Heart right ventricle (tissue), 16 donors: ENCODE measurements around the gene CACNG1. TPM values are rescaled to one million over a fixed set of nuclear protein-coding genes. Genes with fewer than 3 reads are reported as not detected.

Experiments used
- ATAC-seq, 8 donors: fragments of 200-7000 bp; cut with Tn5 transposase; one replicate each; pipeline ENCODE4 v1.9.1; 2020; ENCODE audit warnings: mild to moderate bottlenecking in 8 of 8, moderate library complexity in 8 of 8, moderate number of reproducible peaks in 1 of 8
- DNase-seq, 2 donors: peaks; one replicate each; pipeline ENCODE4 v3.0.0-alpha.2; 2020
- H3K27ac ChIP-seq, 10 donors: fragments of 200-600 bp; sonication (generic) in 2 of 10; one replicate each; pipeline versions ENCODE4 v1.5.0 to v1.8.0; 2020 to 2022; ENCODE audit warnings: mild to moderate bottlenecking in 3 of 10
- H3K27me3 ChIP-seq, 7 donors: fragments of 200-600 bp; one replicate each; pipeline ENCODE4 v1.8.0; 2021 to 2022; ENCODE audit warnings: mild to moderate bottlenecking in 2 of 7
- H3K36me3 ChIP-seq, 9 donors: fragments of 200-600 bp; sonication (generic) in 1 of 9; one replicate each; pipeline versions ENCODE4 v1.5.0 to v1.8.0; 2020 to 2022; ENCODE audit warnings: mild to moderate bottlenecking in 2 of 9
- H3K4me1 ChIP-seq, 9 donors: fragments of 200-600 bp; sonication (generic) in 1 of 9; one replicate each; pipeline versions ENCODE4 v1.5.0 to v1.8.0; 2020 to 2022; ENCODE audit warnings: mild to moderate bottlenecking in 4 of 9
- H3K4me3 ChIP-seq, 10 donors: fragments of 200-600 bp; sonication (generic) in 2 of 10; one replicate each; pipeline versions ENCODE4 v1.5.0 to v1.8.0; 2020 to 2022; ENCODE audit warnings: mild to moderate bottlenecking in 7 of 10, moderate library complexity in 2 of 10
- H3K9me3 ChIP-seq, 11 donors: fragments of 200-600 bp in 10 of 11; sonication (generic) in 2 of 11; one replicate each; pipeline versions ENCODE4 v1.5.0 to v1.8.0; 2013 to 2022; ENCODE audit warnings: mild to moderate bottlenecking in 2 of 11, control low read depth in 1 of 11, moderate library complexity in 1 of 11
- WGBS, 2 donors: extraction: QIAGEN DNeasy Blood & Tissue Kit; methylation state at CpG; one replicate each; pipeline ENCODE4 v1.1.7; 2013; ENCODE audit warnings: inconsistent platforms in 1 of 2; 5-methylcytosine and 5-hydroxymethylcytosine counted together
- intact Hi-C, 10 donors: fragments of 100-400 bp; cut with DNase I; formaldehyde crosslinking; loops; one replicate each; pipeline versions ENCODE4 v1.11.1 to v1.14.2; 2022
- polyA plus RNA-seq, 2 donors: library from polyadenylated mRNA; stranded (reverse); fragments of 200-250 nt; gene quantifications; one replicate each; pipeline ENCODE4 v1.2.3, GENCODE V29; 2013
- total RNA-seq, 10 donors: library from RNA; stranded (reverse); fragmentation: NEBNext Ultra II Directional in 3 of 10; extraction: Animal tissue kit (Norgen Biotek cat#: 25700) in 3 of 10; gene quantifications; one replicate each; pipeline versions ENCODE4 v1.2.1 to v1.2.4, GENCODE V29; 2021 to 2023
- TF ChIP-seq, protein P1 (sequence below), 9 donors: fragments of 200-600 bp; sonication (generic) in 2 of 9; IDR thresholded peaks; one replicate each; pipeline versions ENCODE4 v1.5.0 to v1.8.0; 2021 to 2022; ENCODE audit warnings: antibody characterized with exemption in 9 of 9, mild to moderate bottlenecking in 5 of 9, moderate library complexity in 1 of 9
- donor health status: Arrhythmogenic right ventricular cardiomyopathy.
- donor health status: ischemic (EF 13 %, LVEDD 7.1; RV severe dilation, severe dysfunction).
- donor health status: healthy with polysubstance abuse.
- donor health status: DM: no; HTN: yes; CAD: no.
- donor health status: DM: no; HTN: no; CAD: no.
- donor health status: ischemic (EF 25% LVEDD 6.9; RV normal size, moderate dysfunction).
- donor health status: ischemic (EF 25% LVEDD 5.7; RV mildly dilated, moderate dysfunction).
- donor health status: healthy.
- donor health status: DM: yes; HTN: yes; CAD: no.
- donor health status: Ischemic cardiomyopathy.
- donor health status: ischemic (EF 35%, LVEDD 5.7; RV mildly dilated, moderate dysfunction).
- donor health status: nonischemic (EF 11% LVEDD 7.7; RV severe dilation, severe dysfunction).
- donor health status: DM: yes; HTN: yes; CAD: no.
- donor health status: PGD.
- donor health status: ischemic (EF 29% LVEDD 5.4; RV normal size, mild dysfunction).
- donor health status: nonischemic (EF 23%, LVEDD 6.1; RV moderate dilation, normal function).

CACNG1 gene
- total and polyA plus RNA-seq, 12 donors: 0.26 TPM; not detected in 11

DNA sequence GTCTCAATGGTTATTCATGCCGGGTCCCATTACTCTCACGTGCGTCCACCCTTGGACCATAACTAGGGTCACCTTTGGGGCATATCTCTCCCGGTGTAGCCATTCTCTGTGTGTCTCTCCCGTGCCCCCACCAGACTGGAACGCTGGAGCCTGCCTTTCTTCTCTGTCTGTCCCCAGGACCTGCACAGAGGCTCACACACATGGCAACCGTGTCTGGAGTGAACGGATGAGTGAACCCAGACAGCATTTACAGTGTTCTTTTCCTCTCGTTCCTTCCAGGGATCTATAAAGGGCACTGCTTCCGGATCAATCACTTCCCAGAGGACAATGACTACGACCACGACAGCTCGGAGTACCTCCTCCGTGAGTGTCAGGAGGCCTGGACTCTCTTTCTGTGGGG is 26.4 kb upstream of the CACNG1 start:
- ATAC-seq (no peak), DNase-seq (no peak)
- no peak overlapping the region for H3K4me3 ChIP-seq
- no peaks in the 10 kb centered on the region for H3K9me3 ChIP-seq
- H3K27ac ChIP-seq: no peak overlapping the region
- peaks cover 0 to 19% (median 0%) of the 10 kb centered on the region in 7 donors for H3K27me3 ChIP-seq
- TF ChIP-seq, protein P1, sequence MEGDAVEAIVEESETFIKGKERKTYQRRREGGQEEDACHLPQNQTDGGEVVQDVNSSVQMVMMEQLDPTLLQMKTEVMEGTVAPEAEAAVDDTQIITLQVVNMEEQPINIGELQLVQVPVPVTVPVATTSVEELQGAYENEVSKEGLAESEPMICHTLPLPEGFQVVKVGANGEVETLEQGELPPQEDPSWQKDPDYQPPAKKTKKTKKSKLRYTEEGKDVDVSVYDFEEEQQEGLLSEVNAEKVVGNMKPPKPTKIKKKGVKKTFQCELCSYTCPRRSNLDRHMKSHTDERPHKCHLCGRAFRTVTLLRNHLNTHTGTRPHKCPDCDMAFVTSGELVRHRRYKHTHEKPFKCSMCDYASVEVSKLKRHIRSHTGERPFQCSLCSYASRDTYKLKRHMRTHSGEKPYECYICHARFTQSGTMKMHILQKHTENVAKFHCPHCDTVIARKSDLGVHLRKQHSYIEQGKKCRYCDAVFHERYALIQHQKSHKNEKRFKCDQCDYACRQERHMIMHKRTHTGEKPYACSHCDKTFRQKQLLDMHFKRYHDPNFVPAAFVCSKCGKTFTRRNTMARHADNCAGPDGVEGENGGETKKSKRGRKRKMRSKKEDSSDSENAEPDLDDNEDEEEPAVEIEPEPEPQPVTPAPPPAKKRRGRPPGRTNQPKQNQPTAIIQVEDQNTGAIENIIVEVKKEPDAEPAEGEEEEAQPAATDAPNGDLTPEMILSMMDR (IDR thresholded peaks at IDR 0.05): no peak
- WGBS, 2 donors: 84 to 86% methylated on average over 14 of the region's 14 CpGs
- no peaks in the 10 kb centered on the region for H3K4me1 ChIP-seq
- intact Hi-C loops: no loop called here
- H3K36me3 ChIP-seq: no peaks in the 10 kb centered on the region

DNA sequence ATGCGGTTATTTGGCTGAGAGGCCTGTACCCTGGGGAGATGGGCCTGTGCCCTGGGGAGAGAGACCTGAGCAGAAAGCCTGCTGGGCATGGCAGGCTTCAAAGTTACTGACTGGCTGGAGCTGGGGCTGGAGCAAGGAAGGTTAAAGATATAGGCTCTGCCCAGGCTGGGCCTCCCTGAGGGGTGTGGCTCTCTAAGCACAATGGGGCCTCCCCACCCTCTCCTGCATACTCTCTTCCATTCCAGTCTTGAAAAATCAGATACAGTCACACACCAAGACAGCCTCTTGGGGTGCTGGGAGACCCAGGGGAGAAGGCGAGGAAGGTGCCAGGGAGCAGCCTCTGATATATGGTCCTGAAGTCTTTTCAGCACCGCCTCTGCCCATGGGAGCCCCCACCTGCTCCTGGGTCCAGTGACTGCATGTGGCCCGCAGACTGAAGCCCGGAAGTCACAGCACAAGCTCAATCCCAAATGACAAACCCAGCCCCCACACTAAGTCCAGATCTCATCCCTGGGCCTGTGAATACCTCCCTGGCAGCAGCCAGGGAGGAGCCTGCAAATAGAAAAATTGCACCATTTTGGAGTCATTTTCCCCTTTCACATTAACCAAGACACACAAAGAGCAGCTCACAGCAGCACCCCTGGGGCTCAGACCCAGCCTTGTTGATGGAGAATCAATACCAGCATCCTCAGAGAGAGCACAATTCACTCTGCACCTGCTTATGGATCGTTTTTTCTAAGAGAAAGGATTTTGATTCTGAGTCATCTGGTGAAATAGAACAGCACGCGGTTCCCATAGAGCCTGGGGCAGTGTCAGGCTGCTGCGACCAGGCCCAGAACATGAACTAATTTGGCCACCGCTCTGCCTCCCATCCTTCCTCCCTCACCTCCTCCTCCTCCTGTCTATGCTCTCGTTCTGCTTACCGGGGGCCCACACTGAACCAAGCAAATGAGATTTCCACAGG is 25.6 kb upstream of the CACNG1 start:
- TF ChIP-seq, protein P1 (IDR thresholded peaks at IDR 0.05): no peak
- Histone ChIP-seq H3K27me3 (peaks cover 0 to 19% (median 0%) of the 10 kb centered on the region in 7 donors), H3K4me3 (no peak overlapping the region), H3K36me3 (no peaks in the 10 kb centered on the region), H3K4me1 (no peaks in the 10 kb centered on the region), H3K9me3 (no peaks in the 10 kb centered on the region), H3K27ac (no peak overlapping the region)
- ATAC-seq (no peak), DNase-seq (no peak)
- 80 to 88% methylated on average over 12 of the region's 12 CpGs for WGBS, 2 donors
- intact Hi-C loops: no loop called here

DNA sequence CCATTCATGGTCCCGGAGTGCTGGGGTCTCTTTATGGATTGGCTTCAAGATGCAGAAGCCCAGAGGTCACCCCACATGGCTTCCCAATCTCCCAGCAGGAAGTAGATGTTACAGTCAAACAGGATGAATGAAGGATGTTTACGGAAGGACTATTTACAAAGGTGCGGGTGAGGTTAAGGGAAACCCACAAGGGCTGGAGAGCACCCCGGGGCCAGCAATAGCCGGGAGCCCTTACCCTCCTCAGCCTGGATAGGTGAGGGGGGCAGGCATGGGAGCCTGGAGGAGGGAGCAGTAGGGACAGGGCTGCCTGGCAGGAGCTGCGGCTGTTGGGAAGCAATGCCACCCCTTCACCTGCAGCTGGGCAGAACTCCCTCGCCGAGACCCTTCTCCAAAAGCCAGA is 24.5 kb upstream of the CACNG1 start:
- Histone ChIP-seq H3K4me3 (no peak overlapping the region), H3K27ac (no peak overlapping the region), H3K27me3 (peaks cover 0 to 19% (median 0%) of the 10 kb centered on the region in 7 donors), H3K9me3 (no peaks in the 10 kb centered on the region), H3K4me1 (no peaks in the 10 kb centered on the region), H3K36me3 (no peaks in the 10 kb centered on the region)
- TF ChIP-seq, protein P1 (IDR thresholded peaks at IDR 0.05): no peak
- WGBS, 2 donors: 77 to 79% methylated on average over 8 of the region's 8 CpGs
- ATAC-seq: no peak
- no peak for DNase-seq
- intact Hi-C loops: no loop called here

DNA sequence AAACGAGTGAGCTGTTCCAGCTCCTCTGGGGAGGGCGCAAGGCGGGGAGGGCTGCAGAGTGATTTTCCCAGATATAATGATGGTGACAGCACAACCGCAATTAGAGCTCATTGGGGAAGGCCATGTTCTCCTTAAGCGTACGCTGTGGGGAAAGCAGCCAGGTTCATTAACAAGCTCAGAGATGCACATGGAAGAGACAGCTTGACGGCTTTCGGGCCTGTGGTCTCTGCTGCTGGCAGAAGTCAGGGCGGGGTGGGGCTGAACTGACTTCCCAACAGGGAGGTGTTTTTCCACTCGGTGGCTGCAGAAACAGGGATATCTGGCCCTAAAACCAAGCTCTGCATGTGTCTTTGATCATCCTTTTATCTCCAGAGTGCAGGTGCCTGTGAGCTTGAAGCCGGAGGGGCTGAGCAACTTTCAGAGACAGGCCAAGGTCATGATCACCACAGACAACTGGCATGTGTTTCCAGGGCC is 24.0 kb upstream of the CACNG1 start:
- TF ChIP-seq, protein P1 (IDR thresholded peaks at IDR 0.05): no peak
- DNase-seq: no peak
- no peak overlapping the region for H3K27ac ChIP-seq
- no peaks in the 10 kb centered on the region for H3K36me3 ChIP-seq
- peaks cover 0 to 16% (median 0%) of the 10 kb centered on the region in 7 donors for H3K27me3 ChIP-seq
- intact Hi-C loops: no loop called here
- H3K9me3 ChIP-seq: no peaks in the 10 kb centered on the region
- 77% methylated on average over 11 of the region's 11 CpGs for WGBS, 2 donors
- ATAC-seq: no peak
- no peak overlapping the region for H3K4me3 ChIP-seq
- no peaks in the 10 kb centered on the region for H3K4me1 ChIP-seq
